Measurements from ENCODE around the gene MDH2. TPM values are rescaled to one million over a fixed set of nuclear protein-coding genes. Genes with fewer than 3 reads are reported as not detected.
"Not testable (repeated sequence)": the region's sequence is repeated elsewhere in the genome, so short reads cannot be mapped to it uniquely, and the experiment has no call there.

MDH2 gene
- total RNA-seq, 1 donor from 2014 or later = 507 TPM

GRCh38 chr7:76057103-76057812 is 9.4 kb downstream of the MDH2 start:
- Histone ChIP-seq H3K36me3 (peaks cover 81% of the 10 kb centered on the region), H3K9me3 (replicated peaks) (no peaks in the 10 kb centered on the region)

GRCh38 chr7:76057813-76058145 is 9.9 kb downstream of the MDH2 start:
- no peak overlapping the region for H3K4me3 ChIP-seq
- H3K4me1 ChIP-seq = peaks cover 78% of the 10 kb centered on the region
- H3K27me3 ChIP-seq (ENCODE audit: low read depth) = no peaks in the 10 kb centered on the region
- H3K9me3 ChIP-seq (replicated peaks) = no peaks in the 10 kb centered on the region
- intact Hi-C loops (cut with micrococcal nuclease) = no loop called here
- no peak for TF ChIP-seq CTCF (IDR thresholded peaks at IDR 0.05; ENCODE audit: borderline replicate concordance)
- no peak for DNase-seq
- peaks cover 86% of the 10 kb centered on the region for H3K36me3 ChIP-seq
- H3K27ac ChIP-seq (replicated peaks) = peak overlapping the region; percentile 45

More at GRCh38 chr7:76057103-76057812, 9.4 kb downstream of the MDH2 start:
- intact Hi-C loops (cut with micrococcal nuclease) = no loop called here
- H3K4me3 ChIP-seq = no peak overlapping the region
- peak overlapping the region; percentile 45 for H3K27ac ChIP-seq (replicated peaks)
- no peaks in the 10 kb centered on the region for H3K27me3 ChIP-seq (ENCODE audit: low read depth)
- peaks cover 78% of the 10 kb centered on the region for H3K4me1 ChIP-seq
- TF ChIP-seq CTCF (IDR thresholded peaks at IDR 0.05; ENCODE audit: borderline replicate concordance) = no peak
- DNase-seq = no peak

DNA sequence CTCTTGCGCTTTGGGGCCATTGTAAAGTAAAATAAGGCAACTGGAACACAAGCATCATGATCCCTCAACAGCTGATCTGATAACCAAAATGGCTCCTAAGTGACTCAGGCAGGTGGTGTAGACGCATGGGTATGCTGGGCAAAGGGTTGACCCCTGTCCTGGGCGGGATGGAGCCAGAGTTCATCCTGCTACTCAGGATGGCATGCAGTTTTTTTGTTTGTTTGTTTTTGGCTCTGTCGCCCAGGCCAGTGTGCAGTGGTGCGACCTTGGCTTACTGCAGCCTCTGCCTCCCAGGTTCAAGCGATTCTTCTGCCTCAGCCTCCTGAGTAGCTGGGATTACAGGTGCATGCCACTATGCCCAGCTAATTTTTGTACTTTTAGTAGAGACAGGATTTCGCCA is 10.8 kb downstream of the MDH2 start:
- DNase-seq; H3K27ac ChIP-seq (replicated peaks); intact Hi-C loops (cut with micrococcal nuclease); H3K27me3 ChIP-seq (ENCODE audit: low read depth); H3K9me3 ChIP-seq (replicated peaks); H3K4me3 ChIP-seq: not testable (repeated sequence)
- Histone ChIP-seq H3K4me1 (peaks cover 78% of the 10 kb centered on the region), H3K36me3 (peaks cover 96% of the 10 kb centered on the region)

DNA sequence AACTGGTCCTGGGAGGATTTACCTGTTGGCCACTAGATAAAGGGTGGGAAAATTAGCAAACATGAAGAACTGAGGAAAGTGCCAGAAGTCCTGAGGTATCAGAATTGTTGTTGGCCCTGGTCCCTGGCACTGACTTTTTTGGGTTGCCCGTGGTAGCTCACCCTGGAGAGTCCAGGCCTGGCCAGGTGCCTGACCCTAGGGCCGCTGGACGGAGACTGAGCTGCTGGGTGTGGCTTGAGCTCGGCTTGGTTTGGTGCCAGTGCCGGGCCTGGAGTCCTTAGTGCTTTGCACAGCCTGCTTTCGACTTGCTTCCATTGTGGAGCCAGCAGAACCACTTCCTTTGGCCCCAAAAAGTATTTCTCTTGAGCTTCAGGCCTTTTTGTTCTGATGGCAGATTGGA is 12.9 kb downstream of the MDH2 start:
- Histone ChIP-seq H3K9me3 (replicated peaks) (no peaks in the 10 kb centered on the region), H3K4me1 (peaks cover 75% of the 10 kb centered on the region), H3K36me3 (peaks cover 99% of the 10 kb centered on the region), H3K27me3 (ENCODE audit: low read depth) (no peaks in the 10 kb centered on the region), H3K27ac (replicated peaks) (peak overlapping the region; percentile 72), H3K4me3 (no peak overlapping the region)
- DNase-seq = peak; percentile 79
- intact Hi-C loops (cut with micrococcal nuclease) = no loop called here
- TF ChIP-seq CTCF (IDR thresholded peaks at IDR 0.05; ENCODE audit: borderline replicate concordance) = no peak

- intact Hi-C loops (cut with micrococcal nuclease) = no loop called here
- TF ChIP-seq CTCF (IDR thresholded peaks at IDR 0.05; ENCODE audit: borderline replicate concordance) = no peak
- Histone ChIP-seq H3K4me3 (no peak overlapping the region), H3K27me3 (ENCODE audit: low read depth) (no peaks in the 10 kb centered on the region), H3K36me3 (peaks cover 100% of the 10 kb centered on the region), H3K9me3 (replicated peaks) (no peaks in the 10 kb centered on the region), H3K4me1 (peaks cover 72% of the 10 kb centered on the region), H3K27ac (replicated peaks) (peak overlapping the region; percentile 49)
- DNase-seq = no peak
These were observed 14.3 kb downstream of the MDH2 start for GRCh38 chr7:76062254-76062653.

DNA sequence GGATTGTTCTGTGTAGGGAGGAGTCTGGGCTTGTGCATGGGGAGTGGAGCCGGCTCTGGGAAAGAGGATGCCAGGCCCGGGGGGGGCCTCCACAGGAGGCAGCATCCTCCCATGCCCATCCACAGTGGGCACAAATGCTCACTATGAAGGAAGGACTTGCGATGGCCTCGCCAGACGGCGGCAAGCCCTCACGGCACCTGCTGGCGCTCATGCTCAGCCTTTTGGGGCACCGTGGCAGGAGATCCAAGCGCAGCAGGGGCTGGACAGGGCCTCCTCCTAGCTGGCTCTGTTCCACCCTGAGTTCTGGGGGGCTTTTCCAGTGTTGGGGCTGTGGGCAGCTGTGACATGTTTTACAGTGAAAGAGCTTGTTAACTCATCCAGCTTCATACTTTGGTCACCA is 15.2 kb downstream of the MDH2 start:
- no peak for TF ChIP-seq CTCF (IDR thresholded peaks at IDR 0.05; ENCODE audit: borderline replicate concordance)
- H3K9me3 ChIP-seq (replicated peaks) = no peaks in the 10 kb centered on the region
- peaks cover 95% of the 10 kb centered on the region for H3K36me3 ChIP-seq
- no peak overlapping the region for H3K4me3 ChIP-seq
- intact Hi-C loops (cut with micrococcal nuclease) = no loop called here
- DNase-seq = no peak
- no peaks in the 10 kb centered on the region for H3K27me3 ChIP-seq (ENCODE audit: low read depth)
- H3K27ac ChIP-seq (replicated peaks) = peak overlapping the region; percentile 49
- peaks cover 72% of the 10 kb centered on the region for H3K4me1 ChIP-seq
